Subcutaneous abdominal adipose tissue (tissue), 5 donors: ENCODE measurements around the gene ARHGEF1.
"Not testable (repeated sequence)": the region's sequence is repeated elsewhere in the genome, so short reads cannot be mapped to it uniquely, and the experiment has no call there.

Experiments
- H3K27ac ChIP-seq: one replicate; pipeline ENCODE4 v1.7.0; 2013; ENCODE audit warnings: low read depth, mild to moderate bottlenecking, inconsistent platforms, low read length, moderate library complexity
- H3K27me3 ChIP-seq, 5 donors: one replicate each; pipeline ENCODE4 v1.7.0; 2013; ENCODE audit warnings: low read length in 5 of 5, inconsistent platforms in 1 of 5; ENCODE audit not compliant: control insufficient read depth in 5 of 5, insufficient read depth in 4 of 5
- H3K36me3 ChIP-seq, 5 donors: one replicate each; pipeline ENCODE4 v1.7.0; 2013; ENCODE audit warnings: low read length in 5 of 5; ENCODE audit not compliant: control insufficient read depth in 5 of 5, insufficient read depth in 5 of 5
- H3K4me1 ChIP-seq, 5 donors: one replicate each; pipeline ENCODE4 v1.7.0; 2013; ENCODE audit warnings: low read length in 5 of 5, mild to moderate bottlenecking in 3 of 5, moderate library complexity in 1 of 5; ENCODE audit not compliant: control insufficient read depth in 5 of 5, insufficient read depth in 5 of 5
- H3K4me3 ChIP-seq, 5 donors: one replicate each; pipeline ENCODE4 v1.7.0; 2013; ENCODE audit warnings: low read length in 5 of 5, low read depth in 1 of 5
- H3K9ac ChIP-seq, 5 donors: one replicate each; pipeline ENCODE4 v1.7.0; 2013; ENCODE audit warnings: low read length in 5 of 5, mild to moderate bottlenecking in 4 of 5, moderate library complexity in 3 of 5
- H3K9me3 ChIP-seq, 5 donors: one replicate each; pipeline ENCODE4 v1.7.0; 2013; ENCODE audit warnings: low read length in 5 of 5; ENCODE audit not compliant: control insufficient read depth in 5 of 5
- donor health status: healthy.
- donor health status: healthy.
- donor health status: healthy.
- donor health status: healthy.
- donor health status: healthy.

The ARHGEF1 gene

GRCh38 chr19:41871573-41872383 lies 11.2 kb upstream of the ARHGEF1 start:
- Histone ChIP-seq H3K27me3 (no peaks in the 10 kb centered on the region), H3K9me3 (no peaks in the 10 kb centered on the region), H3K9ac (no peak overlapping the region), H3K4me1 (peaks cover 0 to 20% (median 0%) of the 10 kb centered on the region in 5 donors), H3K4me3 (no peak overlapping the region), H3K27ac (no peak overlapping the region), H3K36me3 (peaks cover 0 to 43% (median 41%) of the 10 kb centered on the region in 5 donors)

- peaks cover 0 to 23% (median 3%) of the 10 kb centered on the region in 5 donors for H3K4me1 ChIP-seq
- no peaks in the 10 kb centered on the region for H3K27me3 ChIP-seq
- peaks cover 0 to 43% (median 41%) of the 10 kb centered on the region in 5 donors for H3K36me3 ChIP-seq
- H3K27ac ChIP-seq, result no peak overlapping the region
- H3K9ac ChIP-seq, result no peak overlapping the region
- H3K4me3 ChIP-seq, result no peak overlapping the region
- H3K9me3 ChIP-seq, result no peaks in the 10 kb centered on the region
Measured at GRCh38 chr19:41872384-41872774, 10.6 kb upstream of the ARHGEF1 start.

GRCh38 chr19:41872775-41873647 lies 10.0 kb upstream of the ARHGEF1 start:
- H3K4me3 ChIP-seq, result no peak overlapping the region
- H3K27ac ChIP-seq, result no peak overlapping the region
- no peaks in the 10 kb centered on the region for H3K9me3 ChIP-seq
- H3K27me3 ChIP-seq, result no peaks in the 10 kb centered on the region
- peaks cover 0 to 29% (median 9%) of the 10 kb centered on the region in 5 donors for H3K4me1 ChIP-seq
- peaks cover 0 to 40% (median 39%) of the 10 kb centered on the region in 5 donors for H3K36me3 ChIP-seq
- no peak overlapping the region for H3K9ac ChIP-seq

- H3K27me3 ChIP-seq, H3K9me3 ChIP-seq, H3K27ac ChIP-seq, H3K4me3 ChIP-seq, H3K9ac ChIP-seq: not testable (repeated sequence)
- Histone ChIP-seq H3K36me3 (peaks cover 0 to 15% (median 12%) of the 10 kb centered on the region in 5 donors), H3K4me1 (peaks cover 0 to 26% (median 9%) of the 10 kb centered on the region in 5 donors)
Measured at GRCh38 chr19:41875973-41876372, 7.0 kb upstream of the ARHGEF1 start.

GRCh38 chr19:41876847-41877832 lies 5.8 kb upstream of the ARHGEF1 start, which contains the start of gene CD79A:
CD79A (plus strand) TSS chr19:41877279; CDS start chr19:41877305, 26 bp downstream.
- Histone ChIP-seq H3K9me3 (no peaks in the 10 kb centered on the region), H3K4me1 (peaks cover 0 to 22% (median 10%) of the 10 kb centered on the region in 5 donors), H3K27me3 (no peaks in the 10 kb centered on the region), H3K4me3 (no peak within 1 kb of the TSS), H3K36me3 (peaks cover 0 to 3% (median under 1%) of the 10 kb centered on the region in 5 donors), H3K27ac (no peak within 1 kb of the TSS), H3K9ac (peak within 1 kb of the TSS in 2 of 5 donors; percentile 6 to 22)

GRCh38 chr19:41877916-41878905 lies 4.8 kb upstream of the ARHGEF1 start:
- Histone ChIP-seq H3K4me3 (no peak overlapping the region), H3K27ac (no peak overlapping the region), H3K27me3 (no peaks in the 10 kb centered on the region), H3K9ac (peak overlapping the region in 2 of 5 donors; percentile 6 to 22), H3K36me3 (no peaks in the 10 kb centered on the region), H3K4me1 (peaks cover 0 to 23% (median 16%) of the 10 kb centered on the region in 5 donors), H3K9me3 (no peaks in the 10 kb centered on the region)

GRCh38 chr19:41879080-41879479 lies 3.9 kb upstream of the ARHGEF1 start:
- Histone ChIP-seq H3K9me3 (no peaks in the 10 kb centered on the region), H3K4me1 (peaks cover 0 to 29% (median 22%) of the 10 kb centered on the region in 5 donors), H3K27ac (no peak overlapping the region), H3K36me3 (no peaks in the 10 kb centered on the region), H3K9ac (no peak overlapping the region), H3K27me3 (no peaks in the 10 kb centered on the region), H3K4me3 (no peak overlapping the region)

GRCh38 chr19:41879670-41880328 lies 3.2 kb upstream of the ARHGEF1 start:
- Histone ChIP-seq H3K9ac (no peak overlapping the region), H3K36me3 (no peaks in the 10 kb centered on the region), H3K27me3 (no peaks in the 10 kb centered on the region), H3K9me3 (no peaks in the 10 kb centered on the region), H3K27ac (no peak overlapping the region), H3K4me3 (no peak overlapping the region), H3K4me1 (peaks cover 1 to 35% (median 27%) of the 10 kb centered on the region in 5 donors)
